ENCODE results near the gene GPR137.

DNA sequence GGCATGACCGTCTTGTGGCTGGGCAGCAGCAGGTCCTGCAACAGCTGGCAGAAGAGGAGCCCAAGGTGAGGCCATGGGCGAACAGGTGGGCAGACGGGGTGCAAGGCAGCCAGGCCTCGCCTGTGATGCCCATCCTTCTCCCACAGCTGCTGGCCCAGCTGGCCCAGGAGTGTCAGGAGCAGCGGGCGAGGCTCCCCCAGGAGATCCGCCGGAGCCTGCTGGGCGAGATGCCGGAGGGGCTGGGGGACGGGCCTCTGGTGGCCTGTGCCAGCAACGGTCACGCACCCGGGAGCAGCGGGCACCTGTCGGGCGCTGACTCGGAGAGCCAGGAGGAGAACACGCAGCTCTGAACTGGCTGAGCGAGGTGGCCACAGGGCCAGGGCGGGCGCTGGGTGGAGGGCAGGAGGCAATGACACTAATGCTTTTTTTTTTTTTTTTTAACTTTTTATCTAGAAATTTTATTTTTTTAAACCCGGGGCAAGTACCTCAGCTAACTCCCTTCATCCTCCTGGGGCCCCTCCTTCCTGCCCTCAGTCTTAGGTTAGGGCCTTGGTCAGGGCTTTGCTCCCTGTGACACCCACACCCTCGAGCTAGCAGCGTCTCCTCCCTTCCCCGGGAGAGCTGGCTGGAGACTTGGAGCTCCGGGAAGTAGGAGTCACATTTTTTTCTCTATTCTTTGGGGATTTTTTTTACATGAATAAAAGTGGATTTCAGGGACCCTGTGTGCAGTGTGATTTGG lies 18.3 kb upstream of the GPR137 start:
- TF ChIP-seq, protein P1, sequence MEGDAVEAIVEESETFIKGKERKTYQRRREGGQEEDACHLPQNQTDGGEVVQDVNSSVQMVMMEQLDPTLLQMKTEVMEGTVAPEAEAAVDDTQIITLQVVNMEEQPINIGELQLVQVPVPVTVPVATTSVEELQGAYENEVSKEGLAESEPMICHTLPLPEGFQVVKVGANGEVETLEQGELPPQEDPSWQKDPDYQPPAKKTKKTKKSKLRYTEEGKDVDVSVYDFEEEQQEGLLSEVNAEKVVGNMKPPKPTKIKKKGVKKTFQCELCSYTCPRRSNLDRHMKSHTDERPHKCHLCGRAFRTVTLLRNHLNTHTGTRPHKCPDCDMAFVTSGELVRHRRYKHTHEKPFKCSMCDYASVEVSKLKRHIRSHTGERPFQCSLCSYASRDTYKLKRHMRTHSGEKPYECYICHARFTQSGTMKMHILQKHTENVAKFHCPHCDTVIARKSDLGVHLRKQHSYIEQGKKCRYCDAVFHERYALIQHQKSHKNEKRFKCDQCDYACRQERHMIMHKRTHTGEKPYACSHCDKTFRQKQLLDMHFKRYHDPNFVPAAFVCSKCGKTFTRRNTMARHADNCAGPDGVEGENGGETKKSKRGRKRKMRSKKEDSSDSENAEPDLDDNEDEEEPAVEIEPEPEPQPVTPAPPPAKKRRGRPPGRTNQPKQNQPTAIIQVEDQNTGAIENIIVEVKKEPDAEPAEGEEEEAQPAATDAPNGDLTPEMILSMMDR (tag by site-specific recombination; IDR thresholded peaks at IDR 0.05), result no peak
- TF ChIP-seq, protein P2, sequence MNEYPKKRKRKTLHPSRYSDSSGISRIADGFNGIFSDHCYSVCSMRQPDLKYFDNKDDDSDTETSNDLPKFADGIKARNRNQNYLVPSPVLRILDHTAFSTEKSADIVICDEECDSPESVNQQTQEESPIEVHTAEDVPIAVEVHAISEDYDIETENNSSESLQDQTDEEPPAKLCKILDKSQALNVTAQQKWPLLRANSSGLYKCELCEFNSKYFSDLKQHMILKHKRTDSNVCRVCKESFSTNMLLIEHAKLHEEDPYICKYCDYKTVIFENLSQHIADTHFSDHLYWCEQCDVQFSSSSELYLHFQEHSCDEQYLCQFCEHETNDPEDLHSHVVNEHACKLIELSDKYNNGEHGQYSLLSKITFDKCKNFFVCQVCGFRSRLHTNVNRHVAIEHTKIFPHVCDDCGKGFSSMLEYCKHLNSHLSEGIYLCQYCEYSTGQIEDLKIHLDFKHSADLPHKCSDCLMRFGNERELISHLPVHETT (tag by site-specific recombination; IDR thresholded peaks at IDR 0.05), result no peak
- TF ChIP-seq ZNF707 (tag by site-specific recombination; IDR thresholded peaks at IDR 0.05) (no peak), ZBTB21 (tag by site-specific recombination; IDR thresholded peaks at IDR 0.05) (no peak), TRIM28 (IDR thresholded peaks at IDR 0.05; ENCODE audit: borderline replicate concordance, low read length) (no peak)
